Eye (tissue), 1 donor: ENCODE data around the gene TEN1.
A peak's percentile ranks its signal among the peaks of the same experiment; 100 is the strongest.

Source experiments
- DNase-seq: peaks from one replicate; pipeline ENCODE4 v3.0.0-alpha.2; 2015

The TEN1 gene

GRCh38 chr17:75979705-75980187, 706 bp downstream of the TEN1 start:
- DNase-seq: no peak

GRCh38 chr17:75980188-75981018, 1.4 kb downstream of the TEN1 start:
- DNase-seq: no peak

GRCh38 chr17:75981019-75981615, 2.1 kb downstream of the TEN1 start:
- no peak for DNase-seq

GRCh38 chr17:75983501-75984181, 4.6 kb downstream of the TEN1 start:
- no peak for DNase-seq

- no peak for DNase-seq
Measured at GRCh38 chr17:75985986-75986385, 6.9 kb downstream of the TEN1 start.

GRCh38 chr17:75987041-75987440, 8.0 kb downstream of the TEN1 start:
- no peak for DNase-seq

- no peak for DNase-seq
Measured at GRCh38 chr17:75991396-75991795, 12.4 kb downstream of the TEN1 start.

- no peak for DNase-seq
Measured at GRCh38 chr17:75994802-75995370, 15.8 kb downstream of the TEN1 start.

GRCh38 chr17:75995385-75995925, 16.4 kb downstream of the TEN1 start:
- DNase-seq: no peak

GRCh38 chr17:75996665-75997590, 17.9 kb downstream of the TEN1 start:
- no peak for DNase-seq

GRCh38 chr17:75998327-75998795, 19.3 kb downstream of the TEN1 start:
- no peak for DNase-seq

- DNase-seq: peak; percentile 67
Measured at GRCh38 chr17:76000016-76000754, 21.1 kb downstream of the TEN1 start.

GRCh38 chr17:76000755-76001521, 21.9 kb downstream of the TEN1 start, which contains the start of gene CDK3:
Gene CDK3, plus strand, starts transcription at chr17:76000855. Its CDS starts 571 bp downstream, at chr17:76001426.
- no peak for DNase-seq

GRCh38 chr17:76002100-76002499, 23.1 kb downstream of the TEN1 start:
- no peak for DNase-seq

GRCh38 chr17:76003915-76004314, 24.9 kb downstream of the TEN1 start:
- no peak for DNase-seq

GRCh38 chr17:76004750-76005262, 25.8 kb downstream of the TEN1 start:
- DNase-seq: no peak

GRCh38 chr17:76005263-76006149, 26.5 kb downstream of the TEN1 start:
- peak; percentile 88 for DNase-seq

GRCh38 chr17:76007131-76007849, 28.2 kb downstream of the TEN1 start:
- DNase-seq: no peak
